Measurements from ENCODE around the gene ROM1. TPM values are rescaled to one million over a fixed set of nuclear protein-coding genes. Genes with fewer than 3 reads are reported as not detected.

Gene ROM1
- total RNA-seq, 1 donor from 2014 or later = 2.1 TPM

DNA sequence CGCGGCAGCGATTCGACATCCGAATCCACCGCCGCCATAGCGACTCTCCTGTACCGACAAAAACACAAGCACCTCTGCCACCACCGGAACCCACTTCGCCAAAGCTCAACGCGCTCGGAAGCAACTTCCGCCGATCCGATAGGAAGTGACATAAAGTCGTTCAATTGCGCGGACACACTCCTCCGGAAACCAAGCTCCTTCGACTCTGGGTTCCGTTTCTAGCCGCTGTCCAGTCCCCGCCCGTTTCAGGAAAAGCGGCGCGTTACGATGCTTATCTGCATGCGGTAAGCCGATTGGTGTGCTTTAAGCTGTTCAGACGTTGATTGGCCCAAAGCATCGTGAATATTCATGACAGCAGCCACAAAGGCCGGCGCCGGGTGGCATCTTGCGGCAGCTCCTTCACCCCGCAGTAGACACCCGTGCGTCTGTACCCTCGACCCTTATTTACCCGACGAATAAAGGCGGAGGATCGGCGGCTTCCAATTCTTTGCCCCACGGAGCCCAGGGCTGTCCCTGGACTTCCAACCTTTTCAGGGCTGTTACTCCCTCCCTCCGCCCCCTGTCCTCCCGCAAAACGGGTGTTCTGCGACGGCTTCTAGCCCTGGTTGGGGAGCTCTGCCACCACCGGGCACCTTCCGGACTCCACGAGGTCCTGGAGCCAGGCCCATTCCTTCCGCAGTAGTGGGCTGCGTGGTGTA, 21.5 kb upstream of the ROM1 start, which contains the start of gene TUT1:
Gene TUT1, minus strand, starts transcription at position 76 of the 698 bp plus-strand sequence. Its CDS starts 38 bp downstream, at position 38.
- peak; percentile 90 for DNase-seq (ENCODE audit: low spot score)
- Mint-ChIP-seq H3K9me3 (ENCODE audit: unreplicated experiment) (no peaks in the 10 kb centered on the region), H3K36me3 (ENCODE audit: low read depth, unreplicated experiment) (peaks cover 31% of the 10 kb centered on the region), H3K4me1 (ENCODE audit: unreplicated experiment) (peaks cover 24% of the 10 kb centered on the region), H3K27me3 (ENCODE audit: unreplicated experiment) (peaks cover 8% of the 10 kb centered on the region), H3K4me3 (ENCODE audit: unreplicated experiment) (peak within 1 kb of the TSS; percentile 90), H3K27ac (ENCODE audit: unreplicated experiment) (peak within 1 kb of the TSS; percentile 97)
- TF ChIP-seq, protein P1, sequence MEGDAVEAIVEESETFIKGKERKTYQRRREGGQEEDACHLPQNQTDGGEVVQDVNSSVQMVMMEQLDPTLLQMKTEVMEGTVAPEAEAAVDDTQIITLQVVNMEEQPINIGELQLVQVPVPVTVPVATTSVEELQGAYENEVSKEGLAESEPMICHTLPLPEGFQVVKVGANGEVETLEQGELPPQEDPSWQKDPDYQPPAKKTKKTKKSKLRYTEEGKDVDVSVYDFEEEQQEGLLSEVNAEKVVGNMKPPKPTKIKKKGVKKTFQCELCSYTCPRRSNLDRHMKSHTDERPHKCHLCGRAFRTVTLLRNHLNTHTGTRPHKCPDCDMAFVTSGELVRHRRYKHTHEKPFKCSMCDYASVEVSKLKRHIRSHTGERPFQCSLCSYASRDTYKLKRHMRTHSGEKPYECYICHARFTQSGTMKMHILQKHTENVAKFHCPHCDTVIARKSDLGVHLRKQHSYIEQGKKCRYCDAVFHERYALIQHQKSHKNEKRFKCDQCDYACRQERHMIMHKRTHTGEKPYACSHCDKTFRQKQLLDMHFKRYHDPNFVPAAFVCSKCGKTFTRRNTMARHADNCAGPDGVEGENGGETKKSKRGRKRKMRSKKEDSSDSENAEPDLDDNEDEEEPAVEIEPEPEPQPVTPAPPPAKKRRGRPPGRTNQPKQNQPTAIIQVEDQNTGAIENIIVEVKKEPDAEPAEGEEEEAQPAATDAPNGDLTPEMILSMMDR (IDR thresholded peaks at IDR 0.05; ENCODE audit: unreplicated experiment) = no peak

DNA sequence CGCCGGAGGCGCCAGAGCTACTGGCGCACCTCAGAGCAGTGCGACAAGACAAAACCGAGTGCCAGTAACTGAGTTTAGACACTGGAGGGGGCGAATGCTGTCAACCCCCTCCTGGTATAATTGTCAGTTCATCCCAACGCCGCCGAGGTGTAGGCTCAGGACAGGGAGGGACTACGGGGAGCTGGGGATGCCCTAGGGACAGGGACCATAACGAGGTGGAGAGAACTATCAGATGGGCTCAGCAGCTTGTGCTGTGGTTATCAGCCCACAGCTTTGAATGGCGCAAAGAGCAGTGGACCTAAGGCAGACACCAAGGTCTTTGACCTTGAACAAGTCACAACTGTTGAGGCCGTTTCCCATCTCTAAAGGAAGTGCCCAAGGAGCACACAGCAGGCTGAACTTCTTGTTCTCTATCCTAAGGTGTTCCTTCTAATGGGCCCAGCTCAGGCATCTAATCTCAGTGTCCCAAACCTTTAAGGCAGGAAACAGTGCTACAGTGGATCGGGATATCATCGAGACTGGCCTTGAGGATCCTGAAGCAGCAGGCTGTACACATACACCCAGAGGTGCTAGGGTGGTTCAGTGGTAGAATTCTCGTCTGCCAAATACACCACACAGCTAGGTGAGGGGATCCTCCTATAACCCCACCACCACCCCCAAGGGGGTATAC, 20.8 kb upstream of the ROM1 start:
- Mint-ChIP-seq H3K4me1 (ENCODE audit: unreplicated experiment) (peaks cover 24% of the 10 kb centered on the region), H3K4me3 (ENCODE audit: unreplicated experiment) (peak overlapping the region; percentile 90), H3K27me3 (ENCODE audit: unreplicated experiment) (peaks cover 8% of the 10 kb centered on the region), H3K36me3 (ENCODE audit: low read depth, unreplicated experiment) (peaks cover 35% of the 10 kb centered on the region), H3K27ac (ENCODE audit: unreplicated experiment) (peak overlapping the region; percentile 97), H3K9me3 (ENCODE audit: unreplicated experiment) (no peaks in the 10 kb centered on the region)
- TF ChIP-seq, protein P1 (IDR thresholded peaks at IDR 0.05; ENCODE audit: unreplicated experiment) = no peak
- no peak for DNase-seq (ENCODE audit: low spot score)

DNA sequence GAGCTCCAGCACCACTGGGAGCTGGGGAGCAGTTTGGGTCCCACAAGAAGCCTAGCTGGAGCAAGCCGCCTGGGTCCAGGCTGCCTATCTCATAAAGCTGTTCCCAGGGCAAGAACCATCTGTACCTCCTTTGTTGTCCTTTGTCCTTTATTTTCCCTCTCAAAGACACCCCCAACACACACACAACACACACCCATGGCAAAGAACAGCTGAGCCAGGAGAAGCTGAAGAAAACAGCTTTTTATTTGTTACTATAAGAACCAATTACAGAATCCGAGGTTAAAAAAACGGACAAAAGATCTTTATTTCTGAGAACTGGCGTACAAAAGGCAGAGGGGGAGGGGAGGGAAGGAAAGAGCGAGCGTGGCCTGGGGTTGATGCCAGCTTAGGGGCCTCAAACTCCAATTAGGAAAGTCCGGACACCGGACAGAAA, 20.1 kb upstream of the ROM1 start:
- H3K27ac Mint-ChIP-seq (ENCODE audit: unreplicated experiment) = peak overlapping the region; percentile 44
- peaks cover 41% of the 10 kb centered on the region for H3K36me3 Mint-ChIP-seq (ENCODE audit: low read depth, unreplicated experiment)
- H3K4me1 Mint-ChIP-seq (ENCODE audit: unreplicated experiment) = peaks cover 24% of the 10 kb centered on the region

DNA sequence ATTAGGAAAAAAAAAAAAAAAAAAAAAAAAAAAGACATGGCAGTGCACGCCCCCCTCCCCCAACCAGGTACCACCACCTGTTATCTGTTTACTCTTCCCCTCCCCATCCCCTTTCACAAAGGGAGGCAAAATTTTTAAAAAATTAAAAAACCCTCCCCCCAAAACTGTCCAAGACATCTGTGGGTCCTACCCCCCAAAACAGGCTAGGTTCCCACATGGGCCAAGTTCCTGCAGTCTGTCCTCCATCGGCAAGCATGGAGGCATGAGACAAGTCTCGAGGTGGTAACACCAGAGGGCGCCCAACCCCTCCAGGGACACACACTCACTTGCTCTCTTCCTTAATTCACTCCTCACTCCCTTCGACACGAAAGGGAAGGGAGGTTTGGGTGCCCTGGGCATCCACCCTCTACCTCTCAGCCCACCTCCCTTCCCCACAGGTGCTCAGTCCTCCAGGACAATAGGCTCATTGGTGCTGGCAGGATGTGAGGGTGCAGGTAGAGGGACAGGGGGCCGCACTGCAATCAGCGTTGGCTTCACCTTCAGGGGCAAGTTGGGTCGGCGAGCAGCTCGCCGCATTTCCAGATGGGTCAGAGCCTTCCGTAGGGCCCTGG, 19.5 kb upstream of the ROM1 start:
- Mint-ChIP-seq H3K9me3 (ENCODE audit: unreplicated experiment) (no peaks in the 10 kb centered on the region), H3K27ac (ENCODE audit: unreplicated experiment) (no peak overlapping the region), H3K36me3 (ENCODE audit: low read depth, unreplicated experiment) (peaks cover 47% of the 10 kb centered on the region), H3K27me3 (ENCODE audit: unreplicated experiment) (peaks cover 8% of the 10 kb centered on the region), H3K4me3 (ENCODE audit: unreplicated experiment) (peak overlapping the region; percentile 78), H3K4me1 (ENCODE audit: unreplicated experiment) (peaks cover 28% of the 10 kb centered on the region)
- TF ChIP-seq, protein P1 (IDR thresholded peaks at IDR 0.05; ENCODE audit: unreplicated experiment) = no peak
- DNase-seq (ENCODE audit: low spot score) = peak; percentile 81

More for the DNA sequence above, 20.1 kb upstream of the ROM1 start:
- TF ChIP-seq, protein P1 (IDR thresholded peaks at IDR 0.05; ENCODE audit: unreplicated experiment) = no peak
- H3K4me3 Mint-ChIP-seq (ENCODE audit: unreplicated experiment) = peak overlapping the region; percentile 90
- H3K27me3 Mint-ChIP-seq (ENCODE audit: unreplicated experiment) = peaks cover 8% of the 10 kb centered on the region
- no peak for DNase-seq (ENCODE audit: low spot score)
- H3K9me3 Mint-ChIP-seq (ENCODE audit: unreplicated experiment) = no peaks in the 10 kb centered on the region
